Measurements from ENCODE around the gene TUBB2A. TPM values are rescaled to one million over a fixed set of nuclear protein-coding genes. Genes with fewer than 3 reads are reported as not detected.

Gene TUBB2A
- total and polyA plus RNA-seq, 2 of the 8 experiments (the other 6 are each of a cell fraction or from before 2014, with no cell fraction given), result 315 to 330 TPM

GRCh38 chr6:3165631-3166534 is 8.5 kb upstream of the TUBB2A start:
- Histone ChIP-seq H3K27me3 (replicated peaks in 1 of 4; ENCODE audit: control insufficient read depth in 3 of 4, extremely low read depth in 1 of 4, insufficient read depth in 3 of 4, low read length in 3 of 4) (no peaks in the 10 kb centered on the region), H3K79me2 (ENCODE audit: control insufficient read depth in 1 of 2, insufficient read depth in 2 of 2, low read length in 2 of 2) (no peaks in the 10 kb centered on the region), H3K14ac (ENCODE audit: insufficient read length) (no peak overlapping the region), H3K23ac (ENCODE audit: insufficient read length) (no peak overlapping the region), H3K79me1 (ENCODE audit: low read depth, low read length) (no peaks in the 10 kb centered on the region), H4K20me1 (replicated peaks in 1 of 2; ENCODE audit: control insufficient read depth in 1 of 2, insufficient read depth in 2 of 2, low read length in 2 of 2) (no peaks in the 10 kb centered on the region), H4K8ac (ENCODE audit: extremely low read depth, insufficient read depth, low read length) (no peak overlapping the region), H4K5ac (ENCODE audit: insufficient read length, low read depth, low read length) (peak overlapping the region; percentile 64), H3K18ac (ENCODE audit: extremely low read depth, low read length) (peak overlapping the region; percentile 80), H3K9ac (replicated peaks in 1 of 4; ENCODE audit: extremely low read depth in 1 of 4, low read depth in 3 of 4, low read length in 3 of 4) (peak overlapping the region in 1 of 4 experiments; percentile 29; a peak in 1 of 7 replicates), H4K91ac (replicated peaks; ENCODE audit: insufficient read length, low read length) (peak overlapping the region; percentile 95), H2BK20ac (ENCODE audit: low read length) (peak overlapping the region; percentile 94), H3K27ac (ENCODE audit: low read depth, low read length) (peak overlapping the region; percentile 84), H2AK5ac (ENCODE audit: low read depth, low read length) (peak overlapping the region; percentile 100), H3K4me1 (replicated peaks in 1 of 4; ENCODE audit: control insufficient read depth in 3 of 4, insufficient read depth in 4 of 4, low read length in 3 of 4) (peaks cover 14 to 38% (median 31%) of the 10 kb centered on the region in 4 experiments), H2BK12ac (ENCODE audit: low read depth, low read length) (peak overlapping the region; percentile 99), H3K9me3 (ENCODE audit: insufficient read depth in 2 of 2, low read depth in 1 of 2, low read length in 1 of 2) (no peaks in the 10 kb centered on the region; a peak in 1 of 4 replicates), H3K4me3 (ENCODE audit: extremely low read depth in 1 of 4, insufficient read depth in 2 of 4, low read depth in 3 of 4, low read length in 4 of 4) (peak overlapping the region in 1 of 4 experiments; percentile 20; a peak in 1 of 8 replicates), H3K56ac (replicated peaks; ENCODE audit: insufficient read length, low read depth, low read length) (peak overlapping the region; percentile 66), H3K4ac (replicated peaks; ENCODE audit: insufficient read length, low read depth, low read length) (peak overlapping the region; percentile 98), H2BK15ac (ENCODE audit: low read length) (peak overlapping the region; percentile 75; the same call in 1 of the 2 replicates), H3K36me3 (ENCODE audit: control insufficient read depth in 2 of 4, insufficient read depth in 4 of 4, low read length in 3 of 4) (no peaks in the 10 kb centered on the region), H2BK120ac (replicated peaks; ENCODE audit: low read depth, low read length) (peak overlapping the region; percentile 99), H2AFZ (ENCODE audit: low read length) (no peak overlapping the region), H3K23me2 (ENCODE audit: low read depth, low read length) (peaks cover 10% of the 10 kb centered on the region; the same call in 1 of the 2 replicates), H2BK5ac (ENCODE audit: low read depth, low read length) (peak overlapping the region; percentile 99), H3K4me2 (ENCODE audit: insufficient read depth in 1 of 2, low read depth in 2 of 2, low read length in 2 of 2) (peak overlapping the region; percentile 53 to 71)
- peak in 1 of 2 experiments; percentile 67 for DNase-seq (ENCODE audit: low read depth in 1 of 2, low spot score in 2 of 2)
- CTCF ChIA-PET (ENCODE audit: partially characterized antibody), result interaction anchor here (0.7 to 3.7 kb wide), 23 partner anchors 11 to 216 kb away, joined by 3 to 14 read pairs (median 4); partner anchors contain the start of gene PSMG4
- POLR2A ChIA-PET (ENCODE audit: partially characterized antibody), result interaction anchor here (0.7 to 6.8 kb wide), 25 partner anchors 8 to 234 kb away, joined by 3 to 58 read pairs (median 5); partner anchors contain the start of genes TUBB2A and TUBB2B
- 22% methylated on average over 7 of the region's 7 CpGs; no CpG with 5 or more reads in 1 of the 2 experiments for WGBS, 2 experiments (ENCODE audit: extremely low coverage in 1 of 2, insufficient coverage in 1 of 2, insufficient read length in 1 of 2, insufficient replicate concordance in 2 of 2, low coverage in 1 of 2, low lambda C conversion rate in 2 of 2, missing lambda C conversion rate in 1 of 2)
- FAIRE-seq, result no peak
- TF ChIP-seq TAF7 (optimal IDR thresholded peaks at IDR 0.05; ENCODE audit: borderline replicate concordance, low read depth, low read length) (peak; percentile 59), POLR2A (IDR thresholded peaks at IDR 0.05; ENCODE audit: control extremely low read depth in 1 of 2, low read depth in 2 of 2, low read length in 2 of 2) (no peak; a peak in 1 of 3 replicates)
